ENCODE data around the gene EIF4G3. TPM values are rescaled to one million over a fixed set of nuclear protein-coding genes. Genes with fewer than 3 reads are reported as not detected.

EIF4G3 gene
- total and polyA plus RNA-seq, 9 of the 15 experiments (the other 6 are each of a cell fraction or from before 2014, with no cell fraction given), result 6.7 to 40.5 (median 32.1) TPM

DNA sequence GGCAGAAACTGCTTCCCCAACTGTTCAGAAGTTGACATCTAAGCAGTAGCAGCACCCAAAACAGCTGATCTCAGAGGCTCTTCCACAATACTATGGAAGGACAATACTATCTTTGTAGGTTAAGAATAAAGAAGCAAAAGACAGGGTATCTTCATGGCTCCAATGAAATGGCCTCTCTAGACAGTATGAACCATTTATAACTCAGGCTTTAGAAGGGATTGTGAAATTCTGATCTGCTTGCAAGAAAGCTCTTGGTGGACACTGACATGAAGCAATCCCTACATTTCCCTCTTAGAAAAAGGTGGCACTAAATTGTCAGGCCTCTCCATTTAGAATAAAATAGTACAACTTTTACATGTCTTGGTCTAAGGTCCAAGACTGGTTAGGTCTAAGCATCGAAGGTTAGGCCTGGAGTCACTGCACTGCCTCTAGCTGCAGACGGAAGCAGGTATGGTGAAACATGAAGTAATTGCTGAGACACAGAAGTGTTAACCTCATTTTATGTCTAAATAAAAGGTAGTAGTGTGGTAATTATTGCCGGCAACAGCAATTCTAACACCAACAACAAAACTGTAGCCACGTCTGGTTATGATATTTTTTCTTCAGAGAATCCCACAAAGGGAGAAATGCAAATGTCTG, 339.0 kb downstream of the EIF4G3 start (continued):
- TF ChIP-seq SMC3 (conservative IDR thresholded peaks at IDR 0.05; ENCODE audit: insufficient read depth, low read depth, low read length), result no peak

DNA sequence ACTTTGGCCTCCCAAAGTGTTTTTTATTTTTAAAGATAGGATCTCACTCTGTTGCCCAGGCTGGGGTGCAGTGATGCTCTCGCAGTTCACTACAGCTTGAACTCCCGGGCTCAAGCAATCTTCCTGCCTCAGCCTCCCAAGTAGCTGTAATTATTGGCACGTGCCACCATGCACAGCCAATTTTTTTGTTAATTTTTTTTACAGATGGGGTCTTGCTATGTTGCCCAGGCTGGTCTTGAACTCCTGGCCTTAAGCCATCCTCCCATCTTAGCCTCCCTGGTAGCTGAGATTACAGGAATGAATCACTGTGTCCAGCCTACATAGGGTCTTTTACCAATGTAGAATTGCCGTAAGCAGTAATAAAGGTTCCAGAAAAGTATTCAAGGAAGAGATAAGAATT, 340.5 kb downstream of the EIF4G3 start:
- Histone ChIP-seq H3K9me1 (ENCODE audit: control insufficient read depth, insufficient read depth, low read length) (no peaks in the 10 kb centered on the region), H3K9ac (ENCODE audit: insufficient read depth in 1 of 2, low read depth in 2 of 2, low read length in 2 of 2) (no peak overlapping the region), H3K36me3 (ENCODE audit: control insufficient read depth, insufficient read depth, low read length) (peaks cover 6% of the 10 kb centered on the region; the same call in 1 of the 3 replicates), H3K4me1 (replicated peaks in 1 of 2; ENCODE audit: control insufficient read depth in 2 of 2, insufficient read depth in 2 of 2, low read length in 2 of 2) (no peaks in the 10 kb centered on the region; a peak in 1 of 5 replicates), H3K79me2 (ENCODE audit: control insufficient read depth, insufficient read depth, low read length) (no peaks in the 10 kb centered on the region), H3K27me3 (ENCODE audit: control insufficient read depth in 2 of 2, insufficient read depth in 2 of 2, low read length in 2 of 2) (no peaks in the 10 kb centered on the region), H4K20me1 (replicated peaks; ENCODE audit: control insufficient read depth, insufficient read depth, low read length) (no peaks in the 10 kb centered on the region), H3K4me3 (no peak overlapping the region), H3K27ac (ENCODE audit: extremely low read depth, low read depth, low read length) (no peak overlapping the region), H3K4me2 (ENCODE audit: insufficient read depth, low read length) (no peak overlapping the region), H3K9me3 (replicated peaks; ENCODE audit: control insufficient read depth, insufficient read depth, low read depth, low read length) (no peaks in the 10 kb centered on the region), H2AFZ (ENCODE audit: low read depth, low read length) (no peak overlapping the region)
- no peak for DNase-seq (ENCODE audit: extremely low read depth in 1 of 4, low spot score in 3 of 4)
- BruUV-seq (replicated peaks), result no TSS peak
- FAIRE-seq, result no peak
- intact Hi-C loops (cut with micrococcal nuclease), result no loop called here
- POLR2A ChIA-PET, result interaction anchor here (0.8 to 1.6 kb wide), 2 partner anchors 36 to 48 kb away, joined by 4 read pairs; partner anchors contain the start of gene HP1BP3
- TF ChIP-seq SREBF1 (IDR thresholded peaks at IDR 0.05; ENCODE audit: borderline replicate concordance, low read depth, low read length), result no peak
- TF ChIP-seq RBM25 (IDR thresholded peaks at IDR 0.05; ENCODE audit: low read depth, low read length, severe bottlenecking), result peak; percentile 21
- TF ChIP-seq ZNF121 (CRISPR knock-in tag; conservative IDR thresholded peaks at IDR 0.05), result peak; percentile 95
- in situ Hi-C loops (cut with MboI), result no loop called here
- CTCF ChIA-PET (ENCODE audit: low intra/inter-chr PET ratio), result interaction anchor here (0.7 kb wide), 1 partner anchor 950 kb away, joined by 4 read pairs; no protein-coding TSS in a partner anchor
- 62% methylated on average over 4 of the region's 4 CpGs for WGBS (ENCODE audit: insufficient coverage, low coverage, missing lambda C conversion rate)
- ATAC-seq, result no peak

Measured in K562 (cell line).